WTC11 (cell line): ENCODE data around the gene SNRNP200. TPM values are rescaled to one million over a fixed set of nuclear protein-coding genes. Genes with fewer than 3 reads are reported as not detected.

Source experiments
- ATAC-seq: fragments of 200-7000 bp; cut with Tn5 transposase; 2 replicates; pipeline ENCODE4 v1.10.0; 2021; ENCODE audit warnings: mild to moderate bottlenecking, moderate library complexity
- CTCF ChIA-PET: fragments of 300-600 bp; sonication (Branson Sonifier 250); formaldehyde crosslinking; loops from one replicate; lab custom pipeline; 2021; ENCODE audit warnings: antibody characterized with exemption; lab: Charles Lee
- POLR2A ChIA-PET: fragments of 350-600 bp; sonication (Branson Sonifier 250); formaldehyde crosslinking; loops from one replicate; lab custom pipeline; 2021; ENCODE audit warnings: antibody characterized with exemption; lab: Charles Lee
- DNase-seq: peaks from one replicate; pipeline ENCODE4 v3.0.0; 2021; ENCODE audit warnings: low spot score
- H3K27ac Mint-ChIP-seq: 2 replicates; pipeline ENCODE4 v1.8.0; 2021; ENCODE audit warnings: mixed read lengths
- H3K27me3 Mint-ChIP-seq: 2 replicates; pipeline ENCODE4 v1.8.0; 2021; ENCODE audit warnings: low read depth, mild to moderate bottlenecking, moderate library complexity, mixed read lengths
- H3K36me3 Mint-ChIP-seq: 2 replicates; pipeline ENCODE4 v1.8.0; 2021; ENCODE audit warnings: mixed read lengths
- H3K4me1 Mint-ChIP-seq: 2 replicates; pipeline ENCODE4 v1.8.0; 2022; ENCODE audit warnings: mixed read lengths
- H3K4me3 Mint-ChIP-seq: 2 replicates; pipeline ENCODE4 v1.8.0; 2021; ENCODE audit warnings: mild to moderate bottlenecking, moderate library complexity, mixed read lengths
- H3K9me3 Mint-ChIP-seq: 2 replicates; pipeline ENCODE4 v1.8.0; 2021; ENCODE audit warnings: mixed read lengths
- CREB1 ChIP-seq: sonication (generic); formaldehyde crosslinking; IDR thresholded peaks from 2 replicates; pipeline ENCODE4 v1.8.0; 2023; ENCODE audit warnings: mild to moderate bottlenecking, missing genetic modification reagents
- EMX1 ChIP-seq: fragments of 250-450 bp; sonication (Bioruptor Pico); IDR thresholded peaks from 2 replicates; pipeline ENCODE4 v1.8.0; 2021; ENCODE audit warnings: mild to moderate bottlenecking
- GRHL2 ChIP-seq: fragments of 250-450 bp; sonication (Bioruptor Pico); IDR thresholded peaks from 2 replicates; pipeline ENCODE4 v1.8.0; 2022; ENCODE audit warnings: mild to moderate bottlenecking, moderate library complexity; ENCODE audit not compliant: insufficient replicate concordance, severe bottlenecking
- HMGA2 ChIP-seq: fragments of 250-450 bp; sonication (Bioruptor Pico); IDR thresholded peaks from 2 replicates; pipeline ENCODE4 v1.4.0; 2021; ENCODE audit warnings: mild to moderate bottlenecking, moderate library complexity
- IRF2 ChIP-seq: sonication (generic); formaldehyde crosslinking; IDR thresholded peaks from 2 replicates; pipeline ENCODE4 v1.8.0; 2022; ENCODE audit warnings: low read depth, missing genetic modification reagents, borderline replicate concordance
- NR1H2 ChIP-seq: sonication (generic); formaldehyde crosslinking; IDR thresholded peaks from 2 replicates; pipeline ENCODE4 v1.9.0; 2021; ENCODE audit warnings: mild to moderate bottlenecking, moderate library complexity, missing genetic modification reagents
- NR3C1 ChIP-seq: sonication (generic); formaldehyde crosslinking; conservative IDR thresholded peaks from 2 replicates; pipeline ENCODE4 v1.8.1; 2023; ENCODE audit warnings: low read depth, mild to moderate bottlenecking, missing genetic modification reagents
- TCF7 ChIP-seq: sonication (generic); formaldehyde crosslinking; IDR thresholded peaks from 2 replicates; pipeline ENCODE4 v1.8.0; 2022; ENCODE audit warnings: mild to moderate bottlenecking, low read depth, missing genetic modification reagents, moderate library complexity
- ZNF396 ChIP-seq: fragments of 250-450 bp; sonication (Bioruptor Pico); IDR thresholded peaks from 2 replicates; pipeline ENCODE4 v1.8.0; 2021; ENCODE audit warnings: mild to moderate bottlenecking, moderate library complexity, borderline replicate concordance
- ZNF416 ChIP-seq: fragments of 250-450 bp; sonication (Bioruptor Pico); IDR thresholded peaks from 2 replicates; pipeline ENCODE4 v1.9.0; 2021; ENCODE audit warnings: mild to moderate bottlenecking, inconsistent platforms
- total RNA-seq: library from RNA; stranded (reverse); gene quantifications from 3 replicates; pipeline ENCODE4 v1.2.3, GENCODE V29; 2021
- TF ChIP-seq, protein P1 (sequence below): fragments of 250-450 bp; sonication (Bioruptor Pico); IDR thresholded peaks from 2 replicates; pipeline ENCODE4 v1.9.0; 2021; ENCODE audit warnings: mild to moderate bottlenecking
- TF ChIP-seq, protein P2 (sequence below): fragments of 250-450 bp; sonication (Bioruptor Pico); IDR thresholded peaks from 2 replicates; pipeline ENCODE4 v1.9.0; 2021; ENCODE audit warnings: mild to moderate bottlenecking, borderline replicate concordance
- TF ChIP-seq, protein P3 (sequence below): sonication (generic); formaldehyde crosslinking; IDR thresholded peaks from 2 replicates; pipeline ENCODE4 v1.8.0; 2023; ENCODE audit warnings: missing genetic modification reagents
- TF ChIP-seq, protein P4 (sequence below): sonication (generic); formaldehyde crosslinking; IDR thresholded peaks from 2 replicates; pipeline ENCODE4 v1.8.0; 2023; ENCODE audit warnings: mild to moderate bottlenecking, missing genetic modification reagents
- TF ChIP-seq, protein P5 (sequence below): sonication (generic); formaldehyde crosslinking; IDR thresholded peaks from 2 replicates; pipeline ENCODE4 v1.8.1; 2023; ENCODE audit warnings: mild to moderate bottlenecking, missing genetic modification reagents, moderate library complexity
- TF ChIP-seq, protein P6 (sequence below): sonication (generic); formaldehyde crosslinking; IDR thresholded peaks from 2 replicates; pipeline ENCODE4 v1.8.0; 2022; ENCODE audit warnings: mild to moderate bottlenecking, missing genetic modification reagents

Gene SNRNP200
- total RNA-seq, 1 experiment from 2014 or later = 226 TPM

DNA sequence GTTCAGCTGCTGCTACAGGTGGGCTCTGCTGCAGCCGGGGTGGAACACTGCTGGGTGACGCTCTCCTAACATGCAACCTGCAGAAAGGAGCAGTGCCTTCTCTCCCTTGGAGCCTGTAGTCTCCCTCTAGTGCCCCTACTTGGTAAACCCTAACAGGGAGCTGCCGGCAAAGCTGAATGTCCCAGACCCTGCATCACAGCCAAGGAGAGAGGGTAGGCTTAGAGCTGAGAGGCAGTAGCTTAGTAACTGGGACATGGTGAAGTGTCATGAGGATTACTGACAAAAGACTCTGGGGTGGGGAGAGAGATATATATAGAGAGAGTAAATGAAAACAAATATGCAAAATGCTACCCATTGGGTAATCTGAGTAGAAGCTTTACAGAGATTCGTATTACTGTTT, 40.1 kb upstream of the SNRNP200 start (continued):
- TF ChIP-seq, protein P1, sequence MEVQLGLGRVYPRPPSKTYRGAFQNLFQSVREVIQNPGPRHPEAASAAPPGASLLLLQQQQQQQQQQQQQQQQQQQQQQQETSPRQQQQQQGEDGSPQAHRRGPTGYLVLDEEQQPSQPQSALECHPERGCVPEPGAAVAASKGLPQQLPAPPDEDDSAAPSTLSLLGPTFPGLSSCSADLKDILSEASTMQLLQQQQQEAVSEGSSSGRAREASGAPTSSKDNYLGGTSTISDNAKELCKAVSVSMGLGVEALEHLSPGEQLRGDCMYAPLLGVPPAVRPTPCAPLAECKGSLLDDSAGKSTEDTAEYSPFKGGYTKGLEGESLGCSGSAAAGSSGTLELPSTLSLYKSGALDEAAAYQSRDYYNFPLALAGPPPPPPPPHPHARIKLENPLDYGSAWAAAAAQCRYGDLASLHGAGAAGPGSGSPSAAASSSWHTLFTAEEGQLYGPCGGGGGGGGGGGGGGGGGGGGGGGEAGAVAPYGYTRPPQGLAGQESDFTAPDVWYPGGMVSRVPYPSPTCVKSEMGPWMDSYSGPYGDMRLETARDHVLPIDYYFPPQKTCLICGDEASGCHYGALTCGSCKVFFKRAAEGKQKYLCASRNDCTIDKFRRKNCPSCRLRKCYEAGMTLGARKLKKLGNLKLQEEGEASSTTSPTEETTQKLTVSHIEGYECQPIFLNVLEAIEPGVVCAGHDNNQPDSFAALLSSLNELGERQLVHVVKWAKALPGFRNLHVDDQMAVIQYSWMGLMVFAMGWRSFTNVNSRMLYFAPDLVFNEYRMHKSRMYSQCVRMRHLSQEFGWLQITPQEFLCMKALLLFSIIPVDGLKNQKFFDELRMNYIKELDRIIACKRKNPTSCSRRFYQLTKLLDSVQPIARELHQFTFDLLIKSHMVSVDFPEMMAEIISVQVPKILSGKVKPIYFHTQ (CRISPR knock-in tag) = no peak
- TF ChIP-seq, protein P2, sequence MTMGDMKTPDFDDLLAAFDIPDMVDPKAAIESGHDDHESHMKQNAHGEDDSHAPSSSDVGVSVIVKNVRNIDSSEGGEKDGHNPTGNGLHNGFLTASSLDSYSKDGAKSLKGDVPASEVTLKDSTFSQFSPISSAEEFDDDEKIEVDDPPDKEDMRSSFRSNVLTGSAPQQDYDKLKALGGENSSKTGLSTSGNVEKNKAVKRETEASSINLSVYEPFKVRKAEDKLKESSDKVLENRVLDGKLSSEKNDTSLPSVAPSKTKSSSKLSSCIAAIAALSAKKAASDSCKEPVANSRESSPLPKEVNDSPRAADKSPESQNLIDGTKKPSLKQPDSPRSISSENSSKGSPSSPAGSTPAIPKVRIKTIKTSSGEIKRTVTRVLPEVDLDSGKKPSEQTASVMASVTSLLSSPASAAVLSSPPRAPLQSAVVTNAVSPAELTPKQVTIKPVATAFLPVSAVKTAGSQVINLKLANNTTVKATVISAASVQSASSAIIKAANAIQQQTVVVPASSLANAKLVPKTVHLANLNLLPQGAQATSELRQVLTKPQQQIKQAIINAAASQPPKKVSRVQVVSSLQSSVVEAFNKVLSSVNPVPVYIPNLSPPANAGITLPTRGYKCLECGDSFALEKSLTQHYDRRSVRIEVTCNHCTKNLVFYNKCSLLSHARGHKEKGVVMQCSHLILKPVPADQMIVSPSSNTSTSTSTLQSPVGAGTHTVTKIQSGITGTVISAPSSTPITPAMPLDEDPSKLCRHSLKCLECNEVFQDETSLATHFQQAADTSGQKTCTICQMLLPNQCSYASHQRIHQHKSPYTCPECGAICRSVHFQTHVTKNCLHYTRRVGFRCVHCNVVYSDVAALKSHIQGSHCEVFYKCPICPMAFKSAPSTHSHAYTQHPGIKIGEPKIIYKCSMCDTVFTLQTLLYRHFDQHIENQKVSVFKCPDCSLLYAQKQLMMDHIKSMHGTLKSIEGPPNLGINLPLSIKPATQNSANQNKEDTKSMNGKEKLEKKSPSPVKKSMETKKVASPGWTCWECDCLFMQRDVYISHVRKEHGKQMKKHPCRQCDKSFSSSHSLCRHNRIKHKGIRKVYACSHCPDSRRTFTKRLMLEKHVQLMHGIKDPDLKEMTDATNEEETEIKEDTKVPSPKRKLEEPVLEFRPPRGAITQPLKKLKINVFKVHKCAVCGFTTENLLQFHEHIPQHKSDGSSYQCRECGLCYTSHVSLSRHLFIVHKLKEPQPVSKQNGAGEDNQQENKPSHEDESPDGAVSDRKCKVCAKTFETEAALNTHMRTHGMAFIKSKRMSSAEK (CRISPR knock-in tag) = no peak
- TF ChIP-seq ZNF396 = no peak
- TF ChIP-seq GRHL2 (CRISPR knock-in tag) = no peak

DNA sequence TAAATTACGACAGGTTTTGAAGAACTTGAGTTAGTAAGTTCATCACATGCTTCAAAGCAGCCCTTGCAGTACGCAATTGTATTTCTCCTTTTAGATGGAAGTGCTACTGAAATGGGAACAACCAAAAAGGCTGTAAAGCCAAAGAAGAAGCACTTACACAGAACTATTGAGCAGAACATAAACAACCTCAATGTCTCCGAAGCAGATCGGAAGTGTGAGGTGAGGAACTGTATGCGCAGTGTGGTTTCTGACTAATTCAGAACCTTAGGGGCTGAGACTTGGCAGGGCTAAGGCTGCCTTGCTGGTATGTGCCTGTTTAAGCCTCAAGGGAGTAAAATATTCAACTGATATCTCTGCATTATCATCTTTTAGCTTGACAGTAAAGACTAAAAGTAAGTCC, 38.7 kb upstream of the SNRNP200 start:
- no peak for DNase-seq
- CTCF ChIA-PET = interaction anchor here (1.9 kb wide), 1 partner anchor 41 kb away, joined by 4 read pairs; no protein-coding TSS in a partner anchor
- POLR2A ChIA-PET = no interaction called here
- TF ChIP-seq HMGA2 (CRISPR knock-in tag) (no peak), NR3C1 (CRISPR knock-in tag) (no peak), ZNF416 (CRISPR knock-in tag) (no peak), IRF2 (CRISPR knock-in tag) (no peak), CREB1 (CRISPR knock-in tag) (no peak), EMX1 (CRISPR knock-in tag) (no peak), NR1H2 (CRISPR knock-in tag) (no peak), TCF7 (CRISPR knock-in tag) (no peak)
- TF ChIP-seq, protein P3, sequence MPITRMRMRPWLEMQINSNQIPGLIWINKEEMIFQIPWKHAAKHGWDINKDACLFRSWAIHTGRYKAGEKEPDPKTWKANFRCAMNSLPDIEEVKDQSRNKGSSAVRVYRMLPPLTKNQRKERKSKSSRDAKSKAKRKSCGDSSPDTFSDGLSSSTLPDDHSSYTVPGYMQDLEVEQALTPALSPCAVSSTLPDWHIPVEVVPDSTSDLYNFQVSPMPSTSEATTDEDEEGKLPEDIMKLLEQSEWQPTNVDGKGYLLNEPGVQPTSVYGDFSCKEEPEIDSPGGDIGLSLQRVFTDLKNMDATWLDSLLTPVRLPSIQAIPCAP (CRISPR knock-in tag) = no peak
- TF ChIP-seq, protein P4, sequence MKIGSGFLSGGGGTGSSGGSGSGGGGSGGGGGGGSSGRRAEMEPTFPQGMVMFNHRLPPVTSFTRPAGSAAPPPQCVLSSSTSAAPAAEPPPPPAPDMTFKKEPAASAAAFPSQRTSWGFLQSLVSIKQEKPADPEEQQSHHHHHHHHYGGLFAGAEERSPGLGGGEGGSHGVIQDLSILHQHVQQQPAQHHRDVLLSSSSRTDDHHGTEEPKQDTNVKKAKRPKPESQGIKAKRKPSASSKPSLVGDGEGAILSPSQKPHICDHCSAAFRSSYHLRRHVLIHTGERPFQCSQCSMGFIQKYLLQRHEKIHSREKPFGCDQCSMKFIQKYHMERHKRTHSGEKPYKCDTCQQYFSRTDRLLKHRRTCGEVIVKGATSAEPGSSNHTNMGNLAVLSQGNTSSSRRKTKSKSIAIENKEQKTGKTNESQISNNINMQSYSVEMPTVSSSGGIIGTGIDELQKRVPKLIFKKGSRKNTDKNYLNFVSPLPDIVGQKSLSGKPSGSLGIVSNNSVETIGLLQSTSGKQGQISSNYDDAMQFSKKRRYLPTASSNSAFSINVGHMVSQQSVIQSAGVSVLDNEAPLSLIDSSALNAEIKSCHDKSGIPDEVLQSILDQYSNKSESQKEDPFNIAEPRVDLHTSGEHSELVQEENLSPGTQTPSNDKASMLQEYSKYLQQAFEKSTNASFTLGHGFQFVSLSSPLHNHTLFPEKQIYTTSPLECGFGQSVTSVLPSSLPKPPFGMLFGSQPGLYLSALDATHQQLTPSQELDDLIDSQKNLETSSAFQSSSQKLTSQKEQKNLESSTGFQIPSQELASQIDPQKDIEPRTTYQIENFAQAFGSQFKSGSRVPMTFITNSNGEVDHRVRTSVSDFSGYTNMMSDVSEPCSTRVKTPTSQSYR (CRISPR knock-in tag) = no peak
- TF ChIP-seq, protein P5, sequence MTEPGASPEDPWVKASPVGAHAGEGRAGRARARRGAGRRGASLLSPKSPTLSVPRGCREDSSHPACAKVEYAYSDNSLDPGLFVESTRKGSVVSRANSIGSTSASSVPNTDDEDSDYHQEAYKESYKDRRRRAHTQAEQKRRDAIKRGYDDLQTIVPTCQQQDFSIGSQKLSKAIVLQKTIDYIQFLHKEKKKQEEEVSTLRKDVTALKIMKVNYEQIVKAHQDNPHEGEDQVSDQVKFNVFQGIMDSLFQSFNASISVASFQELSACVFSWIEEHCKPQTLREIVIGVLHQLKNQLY (CRISPR knock-in tag) = no peak
- TF ChIP-seq, protein P6, sequence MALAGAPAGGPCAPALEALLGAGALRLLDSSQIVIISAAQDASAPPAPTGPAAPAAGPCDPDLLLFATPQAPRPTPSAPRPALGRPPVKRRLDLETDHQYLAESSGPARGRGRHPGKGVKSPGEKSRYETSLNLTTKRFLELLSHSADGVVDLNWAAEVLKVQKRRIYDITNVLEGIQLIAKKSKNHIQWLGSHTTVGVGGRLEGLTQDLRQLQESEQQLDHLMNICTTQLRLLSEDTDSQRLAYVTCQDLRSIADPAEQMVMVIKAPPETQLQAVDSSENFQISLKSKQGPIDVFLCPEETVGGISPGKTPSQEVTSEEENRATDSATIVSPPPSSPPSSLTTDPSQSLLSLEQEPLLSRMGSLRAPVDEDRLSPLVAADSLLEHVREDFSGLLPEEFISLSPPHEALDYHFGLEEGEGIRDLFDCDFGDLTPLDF (CRISPR knock-in tag) = no peak
- TF ChIP-seq, all 79 proteins: peak for 0
- Mint-ChIP-seq H3K27me3 (no peaks in the 10 kb centered on the region), H3K4me3 (no peak overlapping the region), H3K4me1 (no peaks in the 10 kb centered on the region), H3K9me3 (no peaks in the 10 kb centered on the region), H3K27ac (no peak overlapping the region), H3K36me3 (peaks cover 64% of the 10 kb centered on the region)
- no peak for ATAC-seq
